A673 (cell line): ENCODE results near the gene LGALS9C. TPM values are rescaled to one million over a fixed set of nuclear protein-coding genes. Genes with fewer than 3 reads are reported as not detected.
"Not testable (repeated sequence)": the region's sequence is repeated elsewhere in the genome, so short reads cannot be mapped to it uniquely, and the experiment has no call there.

ENCODE experiments used
- Bru-seq: library from RNA; stranded (reverse); fragments of 400-500 nt; gene quantifications from one replicate; lab custom pipeline; 2021; lab: Mats Ljungman, UMichigan
- BruChase-seq, 2 experiments: library from RNA; stranded (reverse); fragments of 400-500 nt; gene quantifications; one replicate each; lab custom pipeline; 2021; lab: Mats Ljungman, UMichigan
- BruUV-seq: library from RNA; stranded (reverse); fragments of 400-500 nt; replicated peaks from 2 replicates; lab custom pipeline; 2021; lab: Mats Ljungman, UMichigan
- CTCF ChIA-PET: fragments of 300-600 bp; sonication (Branson Sonifier 250); formaldehyde crosslinking; loops from one replicate; lab custom pipeline; 2022; ENCODE audit warnings: antibody characterized with exemption; lab: Charles Lee
- POLR2A ChIA-PET: fragments of 300-600 bp; sonication (Branson Sonifier 250); formaldehyde crosslinking; loops from one replicate; lab custom pipeline; 2022; ENCODE audit warnings: antibody characterized with exemption; ENCODE audit not compliant: low non-redundant PET; lab: Charles Lee
- DNase-seq: peaks from one replicate; pipeline ENCODE4 v3.0.0-alpha.2; 2015; ENCODE audit warnings: low spot score
- H3K27ac ChIP-seq: fragments of 200-600 bp; sonication (generic); 2 replicates; pipeline ENCODE4 v1.5.1; 2016; ENCODE audit warnings: mixed run types, low read depth, mild to moderate bottlenecking, mixed read lengths, antibody characterized with exemption, low read length; ENCODE audit not compliant: poor library complexity, severe bottlenecking
- H3K27me3 ChIP-seq: fragments of 200-600 bp; sonication (generic); replicated peaks from 2 replicates; pipeline ENCODE4 v1.6.1; 2017; ENCODE audit warnings: mixed run types, low read depth, mild to moderate bottlenecking, mixed read lengths, antibody characterized with exemption, low read length; ENCODE audit not compliant: insufficient read depth, poor library complexity
- H3K36me3 ChIP-seq: fragments of 200-600 bp; sonication (generic); 2 replicates; pipeline ENCODE4 v1.6.1; 2016; ENCODE audit warnings: mixed run types, mild to moderate bottlenecking, mixed read lengths, antibody characterized with exemption, low read length; ENCODE audit not compliant: insufficient read depth, poor library complexity, severe bottlenecking
- H3K4me1 ChIP-seq: fragments of 200-600 bp; sonication (generic); 2 replicates; pipeline ENCODE4 v1.6.1; 2017; ENCODE audit warnings: mixed run types, mild to moderate bottlenecking, mixed read lengths, antibody characterized with exemption, low read length; ENCODE audit not compliant: insufficient read depth, poor library complexity, severe bottlenecking
- H3K4me3 ChIP-seq: fragments of 200-600 bp; sonication (generic); 2 replicates; pipeline ENCODE4 v1.5.1; 2016; ENCODE audit warnings: low read depth, mixed run types, mild to moderate bottlenecking, mixed read lengths, low read length; ENCODE audit not compliant: poor library complexity, severe bottlenecking
- H3K9me3 ChIP-seq: fragments of 200-600 bp; sonication (generic); 2 replicates; pipeline ENCODE4 v1.6.1; 2016; ENCODE audit warnings: mixed run types, low read depth, mild to moderate bottlenecking, mixed read lengths, antibody characterized with exemption, low read length; ENCODE audit not compliant: poor library complexity, severe bottlenecking
- intact Hi-C: fragments of 100-400 bp; cut with micrococcal nuclease; formaldehyde crosslinking; loops from one replicate; pipeline ENCODE4 v1.10.0; 2022; ENCODE audit not compliant: unreplicated experiment
- long read RNA-seq: library from polyadenylated mRNA; stranded (forward); transcript quantifications from one replicate; pipeline ENCODE4 v2.0.0, GENCODE V29; 2022
- total RNA-seq: library from RNA; stranded (reverse); gene quantifications from 2 replicates; pipeline ENCODE4 v1.2.3, GENCODE V29; 2021

The LGALS9C gene
- total RNA-seq = not detected in 2 replicates
- Bru-seq, nascent RNA = not detected
- not detected for BruChase-seq, experiment 1, labeled RNA remaining after a 2-hour chase
- BruChase-seq, experiment 2, labeled RNA remaining after a 6-hour chase = percentile 8 among the genes with signal in this experiment
- long read RNA-seq = 0 reads

DNA sequence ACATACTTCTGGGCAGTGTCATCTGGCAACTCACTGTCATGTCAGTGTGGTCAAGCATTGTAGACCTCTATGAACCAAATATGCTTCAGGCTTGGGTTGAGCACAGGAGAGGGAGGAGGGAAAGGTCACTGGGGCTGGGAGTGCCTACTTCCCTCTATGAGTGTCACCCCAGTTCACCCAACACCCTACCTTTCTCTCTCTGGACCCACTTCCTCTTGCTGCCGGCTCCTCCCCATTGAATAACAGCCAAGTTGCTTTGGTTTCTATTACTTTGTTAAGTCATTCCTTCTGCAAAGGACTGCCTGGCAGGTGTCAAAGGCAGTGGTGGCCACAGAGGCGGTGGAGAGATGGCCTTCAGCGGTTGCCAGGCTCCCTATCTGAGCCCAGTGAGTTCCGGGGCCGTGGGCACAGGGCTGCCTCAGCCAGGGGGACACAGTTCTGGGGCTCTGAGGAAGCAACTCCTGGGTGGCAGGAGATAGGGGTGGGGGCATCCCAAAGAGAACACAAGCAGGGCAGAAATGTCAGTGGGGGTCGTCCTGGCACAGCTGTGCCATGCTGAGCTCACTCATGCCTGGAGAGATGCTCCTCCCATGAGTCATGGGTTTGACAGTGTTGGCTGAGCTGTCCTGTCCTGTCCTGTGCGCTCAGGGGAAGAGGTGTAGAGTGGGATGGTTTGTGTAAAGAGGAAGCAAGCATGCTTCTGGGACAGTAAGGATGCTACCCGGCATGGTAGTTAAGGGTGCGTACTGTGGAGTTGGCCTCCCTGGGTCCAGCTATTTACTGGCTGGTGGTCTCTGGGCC, at the start of gene LGALS9C:
TSS of gene LGALS9C (plus strand) at position 282 of the 801 bp plus-strand sequence. CDS start at position 348, 66 bp downstream.
- DNase-seq, H3K27ac ChIP-seq, H3K4me3 ChIP-seq, intact Hi-C loops, H3K27me3 ChIP-seq, CTCF ChIA-PET, H3K4me1 ChIP-seq, BruUV-seq, H3K9me3 ChIP-seq, H3K36me3 ChIP-seq, POLR2A ChIA-PET: not testable (repeated sequence)

- intact Hi-C loops, H3K4me3 ChIP-seq, H3K9me3 ChIP-seq, H3K4me1 ChIP-seq, DNase-seq, CTCF ChIA-PET, H3K27ac ChIP-seq, H3K36me3 ChIP-seq, POLR2A ChIA-PET, BruUV-seq, H3K27me3 ChIP-seq: not testable (repeated sequence)
These were observed 44.4 kb upstream of the LGALS9C start for GRCh38 chr17:18432206-18432605.

DNA sequence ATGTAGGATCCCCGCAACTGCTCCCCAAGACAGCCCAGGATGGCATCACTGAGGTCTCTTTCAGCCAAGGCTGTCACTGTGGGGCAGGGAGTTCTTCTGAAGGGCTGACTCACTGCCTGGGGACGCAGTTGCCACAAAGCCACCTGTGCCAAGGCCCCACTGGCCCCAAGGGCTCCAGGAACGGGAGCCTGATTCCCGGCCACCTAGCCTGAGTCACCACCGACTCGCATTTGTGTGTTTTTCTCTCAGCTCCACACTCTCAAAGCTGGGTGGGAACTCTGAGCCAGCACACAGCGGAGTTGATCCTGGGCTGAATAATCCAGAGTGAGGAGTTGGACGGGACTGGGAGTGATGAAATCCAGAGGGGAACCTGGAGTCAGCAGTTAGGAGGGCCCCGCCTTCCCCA, 37.1 kb upstream of the LGALS9C start:
- not testable (repeated sequence) for BruUV-seq

GRCh38 chr17:18442093-18442492, 34.5 kb upstream of the LGALS9C start:
- CTCF ChIA-PET, DNase-seq, POLR2A ChIA-PET, BruUV-seq, H3K4me1 ChIP-seq, H3K27me3 ChIP-seq, H3K4me3 ChIP-seq, intact Hi-C loops, H3K9me3 ChIP-seq, H3K36me3 ChIP-seq, H3K27ac ChIP-seq: not testable (repeated sequence)

More for the DNA sequence above, 37.1 kb upstream of the LGALS9C start:
- CTCF ChIA-PET, H3K4me3 ChIP-seq, H3K4me1 ChIP-seq, intact Hi-C loops, DNase-seq, H3K27ac ChIP-seq, POLR2A ChIA-PET, H3K36me3 ChIP-seq, H3K9me3 ChIP-seq, H3K27me3 ChIP-seq: not testable (repeated sequence)

GRCh38 chr17:18442532-18442931, 34.1 kb upstream of the LGALS9C start:
- H3K4me3 ChIP-seq, H3K27ac ChIP-seq, intact Hi-C loops, H3K36me3 ChIP-seq, CTCF ChIA-PET, H3K27me3 ChIP-seq, POLR2A ChIA-PET, H3K9me3 ChIP-seq, BruUV-seq, DNase-seq, H3K4me1 ChIP-seq: not testable (repeated sequence)

GRCh38 chr17:18447476-18448205, 28.9 kb upstream of the LGALS9C start:
- DNase-seq, intact Hi-C loops, H3K4me1 ChIP-seq, H3K9me3 ChIP-seq, BruUV-seq, H3K4me3 ChIP-seq, CTCF ChIA-PET, H3K27ac ChIP-seq, H3K27me3 ChIP-seq, H3K36me3 ChIP-seq, POLR2A ChIA-PET: not testable (repeated sequence)

- H3K4me1 ChIP-seq, BruUV-seq, POLR2A ChIA-PET, H3K4me3 ChIP-seq, CTCF ChIA-PET, DNase-seq, H3K36me3 ChIP-seq, H3K27ac ChIP-seq, intact Hi-C loops, H3K9me3 ChIP-seq, H3K27me3 ChIP-seq: not testable (repeated sequence)
These were observed 28.3 kb upstream of the LGALS9C start for GRCh38 chr17:18448311-18448710.
